GM19397 (cell line): ENCODE results near the gene SORD.
"Not testable (repeated sequence)": the region's sequence is repeated elsewhere in the genome, so short reads cannot be mapped to it uniquely, and the experiment has no call there.

Experiments used
- ATAC-seq: cut with Tn5 transposase; IDR thresholded peaks from one replicate; pipeline ENCODE4 v1.9.1; 2021; ENCODE audit warnings: mild to moderate bottlenecking, moderate library complexity; ENCODE audit not compliant: unreplicated experiment

The SORD gene

DNA sequence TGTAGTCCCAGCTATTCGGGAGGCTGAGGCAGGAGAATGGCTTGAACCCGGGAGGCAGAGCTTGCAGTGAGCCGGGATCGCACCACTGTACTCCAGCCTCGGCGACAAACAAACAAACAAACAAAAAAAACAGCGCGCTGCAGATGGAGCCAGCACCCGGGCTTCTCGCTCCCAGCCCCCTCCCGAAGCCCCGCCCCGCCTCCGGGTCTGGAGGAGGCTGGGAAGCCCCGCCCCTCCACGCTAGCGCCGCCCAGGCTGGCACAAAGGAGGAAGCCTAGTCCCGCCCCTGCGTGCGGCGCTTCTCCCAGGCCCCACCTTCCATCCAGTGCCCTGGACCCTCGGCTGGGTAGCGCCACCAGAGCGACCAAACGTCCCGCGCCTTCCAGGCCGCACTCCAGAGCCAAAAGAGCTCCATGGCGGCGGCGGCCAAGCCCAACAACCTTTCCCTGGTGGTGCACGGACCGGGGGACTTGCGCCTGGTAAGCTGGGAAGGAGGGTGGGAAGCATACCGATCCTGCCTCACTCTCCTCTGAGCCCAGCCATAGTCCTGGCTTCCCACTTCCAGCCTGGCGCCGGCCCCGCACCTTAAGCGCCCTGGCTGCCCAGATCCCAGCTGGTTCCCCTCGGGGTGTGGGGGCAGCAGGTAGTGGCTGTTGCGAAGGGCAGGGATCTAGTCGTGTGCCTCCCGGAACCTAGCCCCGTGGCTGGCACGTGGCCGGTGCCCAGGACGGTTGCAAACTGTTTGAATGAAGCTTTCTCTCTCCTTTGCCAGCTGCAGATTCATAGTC, at the start of gene SORD:
Gene SORD (plus strand): TSS at position 325 of the 788 bp plus-strand sequence. CDS start 89 bp downstream, at position 414.
- peak; percentile 98 for ATAC-seq

- ATAC-seq = not testable (repeated sequence)
Measured at GRCh38 chr15:44976183-44976582, 46.8 kb upstream of the SORD start.

DNA sequence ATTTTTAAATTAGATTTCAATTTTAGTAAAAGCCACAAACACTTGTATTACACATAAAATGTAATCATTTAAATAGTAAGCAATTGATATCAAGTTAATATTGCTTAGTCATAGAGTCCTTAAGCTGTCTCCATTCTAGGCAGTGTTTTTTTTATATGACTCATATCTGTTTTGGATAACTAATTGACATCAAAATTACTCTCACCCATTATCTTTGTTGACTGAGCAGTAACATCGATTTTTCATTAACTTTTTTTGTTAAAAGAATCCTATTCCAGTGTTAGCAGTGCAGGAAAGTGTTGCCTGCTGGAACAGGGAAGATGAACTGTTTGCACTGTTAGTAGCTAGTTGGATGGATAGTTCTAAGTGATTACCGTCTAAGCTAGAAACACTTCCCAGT, 45.2 kb upstream of the SORD start:
- ATAC-seq = not testable (repeated sequence)

- not testable (repeated sequence) for ATAC-seq
Measured at GRCh38 chr15:44979617-44980339, 43.2 kb upstream of the SORD start.

- not testable (repeated sequence) for ATAC-seq
Measured at GRCh38 chr15:44984144-44984543, 38.9 kb upstream of the SORD start.

DNA sequence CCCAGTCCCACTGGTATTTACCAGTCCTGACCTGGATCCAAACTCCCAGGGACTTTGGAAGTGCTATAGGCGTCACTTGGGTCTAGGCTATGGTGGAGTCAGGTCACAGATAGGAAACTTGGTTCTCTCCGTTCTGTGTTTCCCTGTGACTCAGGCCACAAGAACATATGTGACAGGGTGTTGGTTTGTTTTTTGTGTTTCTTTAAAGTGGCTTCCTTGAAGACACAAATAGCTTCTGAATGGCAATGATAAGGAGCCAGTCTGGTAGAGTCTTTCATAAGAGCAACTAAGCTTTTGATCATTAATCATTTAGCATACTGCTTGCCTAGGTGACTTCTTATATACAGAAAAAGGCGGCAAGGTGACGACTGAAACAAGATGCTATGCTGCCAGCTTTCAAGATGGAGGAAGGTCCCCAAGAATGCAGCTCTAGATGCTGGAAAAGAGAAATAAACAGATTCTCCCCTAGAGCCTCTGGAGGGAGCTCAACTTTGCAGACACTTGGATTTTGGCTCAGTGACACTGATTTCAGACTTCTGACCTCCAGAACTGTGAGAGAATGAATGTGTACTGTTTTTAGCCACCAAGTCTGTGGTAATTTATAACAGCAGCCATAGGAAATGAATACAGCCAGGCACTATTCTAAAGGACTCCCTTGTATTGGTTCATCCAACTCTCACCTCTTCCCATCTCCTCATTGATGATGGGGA, 36.5 kb upstream of the SORD start:
- not testable (repeated sequence) for ATAC-seq

DNA sequence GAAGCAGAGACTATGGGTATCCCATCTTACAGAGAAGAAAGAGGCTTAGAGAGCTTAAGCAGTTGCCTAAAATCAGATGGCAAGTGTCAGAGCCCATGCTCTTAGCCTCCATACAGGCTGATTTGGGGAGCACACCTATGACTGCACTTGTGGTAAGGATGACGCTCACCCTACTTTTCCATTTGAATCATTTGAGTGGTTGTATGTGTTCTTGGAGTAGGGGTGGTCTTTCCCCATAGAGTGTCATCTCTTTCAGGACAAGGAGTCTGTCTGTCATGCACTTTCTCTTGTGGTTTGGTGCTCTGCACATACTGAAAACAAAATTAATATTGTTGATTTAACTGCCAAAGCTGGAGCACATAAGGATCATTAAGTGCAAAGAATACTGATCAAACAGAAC, 35.3 kb upstream of the SORD start:
- ATAC-seq = not testable (repeated sequence)

- not testable (repeated sequence) for ATAC-seq
Measured at GRCh38 chr15:44988184-44988869, 34.7 kb upstream of the SORD start.

DNA sequence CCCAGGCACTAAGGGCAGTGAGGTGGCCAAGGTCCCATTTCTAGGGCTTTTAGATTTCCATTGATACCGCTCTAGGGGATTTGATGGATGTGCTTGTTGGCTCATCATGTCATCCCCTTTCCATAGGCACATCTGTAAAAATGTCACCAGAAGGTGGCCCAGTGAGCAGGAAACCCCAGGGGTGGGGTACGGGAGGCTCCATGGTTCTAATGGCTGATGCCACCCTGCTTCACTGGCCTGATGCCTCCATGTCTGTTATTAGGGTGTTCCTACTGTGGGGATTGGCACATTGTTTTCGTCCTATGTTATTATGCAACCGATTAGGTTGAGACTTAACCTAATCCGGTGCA, 34.1 kb upstream of the SORD start:
- not testable (repeated sequence) for ATAC-seq

GRCh38 chr15:44997632-44998031, 25.4 kb upstream of the SORD start:
- ATAC-seq = not testable (repeated sequence)

DNA sequence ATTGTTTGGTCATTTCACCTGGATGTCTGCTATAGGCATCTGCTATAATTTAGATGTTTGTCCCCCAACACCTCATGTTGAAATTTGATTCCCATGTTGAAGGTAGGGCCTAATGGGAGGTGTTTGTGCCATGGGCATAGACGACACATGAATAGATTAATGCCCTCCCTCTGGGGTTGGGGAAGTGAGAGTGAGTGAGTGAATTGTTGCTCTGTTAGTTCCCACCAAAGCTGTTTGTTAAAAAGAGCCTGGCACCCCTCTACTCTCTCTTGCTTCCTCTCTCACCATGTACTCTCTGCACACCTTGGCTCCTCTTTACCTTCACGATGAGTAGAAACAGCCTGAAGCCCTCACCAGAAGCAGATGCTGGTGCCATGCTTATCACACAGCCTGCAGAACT, 23.9 kb upstream of the SORD start:
- ATAC-seq = no peak

- not testable (repeated sequence) for ATAC-seq
Measured at GRCh38 chr15:45001180-45001579, 21.8 kb upstream of the SORD start.

GRCh38 chr15:45003731-45004410, 19.1 kb upstream of the SORD start:
- ATAC-seq = not testable (repeated sequence)

DNA sequence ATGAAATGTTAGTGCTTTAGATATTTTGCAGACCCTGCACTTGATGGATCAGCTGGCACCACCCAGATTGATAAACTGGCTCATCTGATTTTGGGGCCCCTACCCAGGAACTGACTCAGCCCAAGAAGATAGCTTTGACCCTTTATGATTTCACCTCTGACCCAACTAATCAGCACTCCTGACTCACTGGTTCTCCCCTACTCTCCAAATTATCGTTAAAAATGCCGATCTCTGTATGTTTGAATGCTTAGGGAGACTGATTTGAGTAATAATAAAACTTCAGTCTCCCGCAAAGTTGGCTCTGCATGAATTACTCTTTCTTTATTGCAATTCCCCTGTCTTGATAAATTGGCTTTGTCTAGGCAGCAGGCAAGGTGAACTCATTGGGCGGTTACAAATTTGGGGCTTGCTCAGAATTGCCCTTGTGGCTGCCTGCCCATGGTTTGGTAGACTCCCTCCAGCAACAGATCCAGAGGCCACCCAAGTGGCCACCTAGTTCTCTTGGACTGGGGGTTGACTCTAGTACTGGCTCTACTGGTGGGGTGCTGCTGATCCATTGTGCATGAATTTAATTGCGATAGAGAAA, 18.3 kb upstream of the SORD start:
- not testable (repeated sequence) for ATAC-seq

DNA sequence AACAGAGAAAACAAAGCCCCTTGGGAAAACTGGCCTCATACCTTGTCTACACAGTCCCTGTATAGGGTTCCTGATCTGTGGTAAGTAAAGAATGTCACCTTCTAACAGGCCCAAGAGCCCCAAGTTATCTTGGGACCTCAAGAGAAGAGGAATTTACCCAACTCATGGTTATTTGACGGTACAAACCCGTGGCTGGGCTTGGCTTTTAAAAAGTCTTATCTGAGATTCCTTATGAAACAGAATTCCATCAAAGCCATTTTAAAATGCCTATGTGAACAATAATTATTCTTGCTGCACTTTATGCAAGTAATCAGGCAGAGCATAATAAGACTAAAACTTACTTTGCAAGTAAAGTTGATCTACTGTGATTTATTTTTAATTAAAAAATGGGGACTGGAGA, 13.9 kb upstream of the SORD start:
- ATAC-seq = no peak

- not testable (repeated sequence) for ATAC-seq
Measured at GRCh38 chr15:45015114-45015513, 7.9 kb upstream of the SORD start.

GRCh38 chr15:45020222-45020900, 2.6 kb upstream of the SORD start:
- ATAC-seq = not testable (repeated sequence)

GRCh38 chr15:45020901-45021259, 2.1 kb upstream of the SORD start:
- not testable (repeated sequence) for ATAC-seq

DNA sequence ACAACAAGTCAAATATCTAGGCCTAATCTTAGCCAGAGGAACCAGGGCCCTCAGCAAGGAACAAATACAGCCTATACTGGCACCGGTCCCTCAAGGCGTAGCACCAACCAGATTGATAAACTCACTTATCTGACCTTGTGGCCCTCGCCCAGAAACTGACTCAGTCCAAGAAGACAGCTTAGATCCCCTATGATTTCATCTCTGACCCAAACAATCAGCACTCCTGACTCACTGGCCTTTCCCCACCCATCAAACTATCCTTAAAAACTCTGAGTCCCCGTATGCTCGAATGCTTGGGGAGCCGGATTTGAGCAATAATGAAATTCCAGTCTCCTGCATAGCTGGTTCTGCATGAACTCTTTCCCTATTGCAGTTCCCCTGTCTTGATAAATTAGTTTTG, 1.6 kb upstream of the SORD start:
- ATAC-seq = no peak
